Kidney (tissue), 14 donors: ENCODE results near the gene CDH13. TPM values are rescaled to one million over a fixed set of nuclear protein-coding genes. Genes with fewer than 3 reads are reported as not detected.

ENCODE experiments used
- DNase-seq, 5 donors: peaks; one replicate each; pipeline ENCODE4 v3.0.0-alpha.2; 2013 to 2020
- FAIRE-seq: peaks from 2 replicates; lab custom pipeline; 2012; peaks lifted over from hg19 to GRCh38; lab: Jason Lieb, UNC
- H3K27ac ChIP-seq, 2 donors: one replicate each; pipeline ENCODE4 v1.7.0; 2013; ENCODE audit warnings: low read depth in 2 of 2, low read length in 2 of 2, inconsistent platforms in 1 of 2
- H3K27me3 ChIP-seq: one replicate; pipeline ENCODE4 v1.7.1; 2013; ENCODE audit warnings: low read length, inconsistent platforms; ENCODE audit not compliant: control insufficient read depth, insufficient read depth
- H3K36me3 ChIP-seq, 3 donors: one replicate each; pipeline versions ENCODE4 v1.7.0 to v1.7.1; 2013; ENCODE audit warnings: low read length in 3 of 3, control low read depth in 1 of 3, inconsistent platforms in 1 of 3; ENCODE audit not compliant: insufficient read depth in 3 of 3, control insufficient read depth in 2 of 3
- H3K4me1 ChIP-seq, 3 donors: one replicate each; pipeline versions ENCODE4 v1.7.0 to v1.7.1; 2013; ENCODE audit warnings: low read length in 3 of 3, inconsistent platforms in 1 of 3, low read depth in 1 of 3; ENCODE audit not compliant: control insufficient read depth in 2 of 3, insufficient read depth in 2 of 3
- H3K4me3 ChIP-seq, 3 donors: one replicate each; pipeline versions ENCODE4 v1.7.0 to v1.8.1; 2013; ENCODE audit warnings: low read length in 3 of 3, control low read depth in 1 of 3, inconsistent platforms in 1 of 3
- H3K9ac ChIP-seq, 3 donors: one replicate each; pipeline versions ENCODE4 v1.7.0 to v1.7.1; 2013; ENCODE audit warnings: low read length in 3 of 3, control low read depth in 1 of 3, inconsistent platforms in 1 of 3
- H3K9me3 ChIP-seq, 3 donors: one replicate each; pipeline versions ENCODE4 v1.7.0 to v1.7.1; 2013; ENCODE audit warnings: low read length in 3 of 3, control low read depth in 1 of 3, inconsistent platforms in 1 of 3; ENCODE audit not compliant: control insufficient read depth in 2 of 3, insufficient read depth in 1 of 3
- CTCF ChIP-seq: IDR thresholded peaks from 3 replicates; pipeline ENCODE4 v1.5.1; 2012; ENCODE audit warnings: mild to moderate bottlenecking, moderate library complexity, borderline replicate concordance; ENCODE audit not compliant: insufficient read depth; ENCODE audit errors: extremely low read depth
- intact Hi-C: fragments of 100-400 bp; cut with DNase I; formaldehyde crosslinking; loops from one replicate; pipeline ENCODE4 v1.11.1; 2022
- polyA plus RNA-seq: library from polyadenylated mRNA; stranded (reverse); fragments of 350-450 nt; fragmentation: Illumina TruSeq; extraction: RNeasy Lipid Tissue Mini Kit (QIAGEN cat#74804); gene quantifications from one replicate; pipeline ENCODE4 v1.2.3, GENCODE V29; 2014; ENCODE audit warnings: low read depth, low replicate concordance; ENCODE audit not compliant: insufficient read depth
- total RNA-seq: library from RNA; stranded (reverse); fragmentation: NEBNext Ultra II Directional; extraction: Animal tissue kit (Norgen Biotek cat#: 25700); gene quantifications from one replicate; pipeline ENCODE4 v1.2.1, GENCODE V29; 2021
- donor health status: control.
- donor health status: control.
- donor health status: control.
- donor health status: control.
- donor health status: control.
- donor health status: DM: yes; HTN: yes; CAD: no.
- donor health status: Normal renal cell carcinoma (clear cell type).

CDH13 gene
- total and polyA plus RNA-seq, 2 donors from 2014 or later, result 4.8 to 13.8 TPM

- FAIRE-seq (no peak), DNase-seq (no peak)
- Histone ChIP-seq H3K9me3 (no peaks in the 10 kb centered on the region), H3K27me3 (no peaks in the 10 kb centered on the region), H3K36me3 (no peaks in the 10 kb centered on the region), H3K4me3 (no peak overlapping the region), H3K4me1 (no peaks in the 10 kb centered on the region), H3K27ac (no peak overlapping the region), H3K9ac (no peak overlapping the region)
- intact Hi-C loops, result no loop called here
- TF ChIP-seq CTCF, result no peak
Measured at GRCh38 chr16:83623091-83623730, 996.4 kb downstream of the CDH13 start.

- Histone ChIP-seq H3K4me1 (no peaks in the 10 kb centered on the region), H3K27ac (no peak overlapping the region), H3K27me3 (no peaks in the 10 kb centered on the region), H3K9me3 (no peaks in the 10 kb centered on the region), H3K4me3 (no peak overlapping the region), H3K36me3 (no peaks in the 10 kb centered on the region), H3K9ac (no peak overlapping the region)
- intact Hi-C loops, result no loop called here
- FAIRE-seq, result no peak
- DNase-seq, result no peak
- no peak for TF ChIP-seq CTCF
Measured at GRCh38 chr16:83623892-83624291, 997.1 kb downstream of the CDH13 start.

GRCh38 chr16:83624429-83625120 is 997.8 kb downstream of the CDH13 start:
- Histone ChIP-seq H3K9ac (no peak overlapping the region), H3K36me3 (no peaks in the 10 kb centered on the region), H3K27me3 (no peaks in the 10 kb centered on the region), H3K4me1 (no peaks in the 10 kb centered on the region), H3K9me3 (no peaks in the 10 kb centered on the region), H3K4me3 (no peak overlapping the region), H3K27ac (no peak overlapping the region)
- DNase-seq, result peak in 1 of 5 donors; percentile 8
- intact Hi-C loops, result no loop called here
- no peak for FAIRE-seq
- no peak for TF ChIP-seq CTCF
